Thyroid gland (tissue), 4 donors: ENCODE results near the gene FAM161B.

Source experiments
- CTCF ChIP-seq, 6 experiments: fragments of 200-600 bp in 3 of 6; fragments of 450-650 bp in 3 of 6; sonication (generic) in 3 of 6; IDR thresholded peaks; one replicate each; pipeline ENCODE4 v1.5.1; 2016 to 2019; ENCODE audit warnings: antibody characterized with exemption in 6 of 6, mild to moderate bottlenecking in 2 of 6, inconsistent platforms in 1 of 6, moderate library complexity in 1 of 6
- POLR2A ChIP-seq, 2 donors: fragments of 450-650 bp; IDR thresholded peaks; one replicate each; pipeline ENCODE4 v1.6.1; 2017; ENCODE audit warnings: antibody characterized with exemption in 2 of 2, mild to moderate bottlenecking in 2 of 2, moderate library complexity in 1 of 2

GRCh38 chr14:73884438-73885190, 65.3 kb downstream of the FAM161B start:
- TF ChIP-seq CTCF (IDR thresholded peaks at IDR 0.05) = no peak
- no peak for TF ChIP-seq POLR2A (IDR thresholded peaks at IDR 0.05)
